GM12873 (cell line): ENCODE results near the gene TSHZ2.

Source experiments
- TF ChIP-seq, protein P1 (sequence below): IDR thresholded peaks from 2 replicates; pipeline ENCODE4 v1.5.1; 2012; ENCODE audit warnings: low read depth, mild to moderate bottlenecking, moderate library complexity, low read length, control low read depth; ENCODE audit not compliant: insufficient read depth; ENCODE audit errors: missing control alignments

Gene TSHZ2

DNA sequence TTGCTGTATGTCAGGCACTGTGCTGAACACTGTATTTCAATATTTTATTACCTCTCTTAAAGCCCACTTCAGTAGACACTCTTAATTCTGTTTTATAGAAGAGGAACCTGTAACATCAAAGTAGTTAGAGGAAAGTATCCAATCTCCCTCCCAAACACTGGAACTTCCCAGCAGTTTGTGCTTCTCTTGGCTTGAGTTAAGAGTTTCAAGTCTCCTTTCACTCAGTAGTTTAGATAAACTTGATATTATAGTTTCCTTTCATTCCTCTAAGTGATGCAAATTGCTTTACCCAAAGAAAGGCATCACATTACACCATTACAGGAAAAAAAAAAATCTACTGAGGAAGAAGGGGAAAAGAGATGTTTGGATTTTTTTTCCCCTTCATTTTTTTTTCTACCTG is 164.3 kb downstream of the TSHZ2 start:
- TF ChIP-seq, protein P1, sequence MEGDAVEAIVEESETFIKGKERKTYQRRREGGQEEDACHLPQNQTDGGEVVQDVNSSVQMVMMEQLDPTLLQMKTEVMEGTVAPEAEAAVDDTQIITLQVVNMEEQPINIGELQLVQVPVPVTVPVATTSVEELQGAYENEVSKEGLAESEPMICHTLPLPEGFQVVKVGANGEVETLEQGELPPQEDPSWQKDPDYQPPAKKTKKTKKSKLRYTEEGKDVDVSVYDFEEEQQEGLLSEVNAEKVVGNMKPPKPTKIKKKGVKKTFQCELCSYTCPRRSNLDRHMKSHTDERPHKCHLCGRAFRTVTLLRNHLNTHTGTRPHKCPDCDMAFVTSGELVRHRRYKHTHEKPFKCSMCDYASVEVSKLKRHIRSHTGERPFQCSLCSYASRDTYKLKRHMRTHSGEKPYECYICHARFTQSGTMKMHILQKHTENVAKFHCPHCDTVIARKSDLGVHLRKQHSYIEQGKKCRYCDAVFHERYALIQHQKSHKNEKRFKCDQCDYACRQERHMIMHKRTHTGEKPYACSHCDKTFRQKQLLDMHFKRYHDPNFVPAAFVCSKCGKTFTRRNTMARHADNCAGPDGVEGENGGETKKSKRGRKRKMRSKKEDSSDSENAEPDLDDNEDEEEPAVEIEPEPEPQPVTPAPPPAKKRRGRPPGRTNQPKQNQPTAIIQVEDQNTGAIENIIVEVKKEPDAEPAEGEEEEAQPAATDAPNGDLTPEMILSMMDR, result no peak

DNA sequence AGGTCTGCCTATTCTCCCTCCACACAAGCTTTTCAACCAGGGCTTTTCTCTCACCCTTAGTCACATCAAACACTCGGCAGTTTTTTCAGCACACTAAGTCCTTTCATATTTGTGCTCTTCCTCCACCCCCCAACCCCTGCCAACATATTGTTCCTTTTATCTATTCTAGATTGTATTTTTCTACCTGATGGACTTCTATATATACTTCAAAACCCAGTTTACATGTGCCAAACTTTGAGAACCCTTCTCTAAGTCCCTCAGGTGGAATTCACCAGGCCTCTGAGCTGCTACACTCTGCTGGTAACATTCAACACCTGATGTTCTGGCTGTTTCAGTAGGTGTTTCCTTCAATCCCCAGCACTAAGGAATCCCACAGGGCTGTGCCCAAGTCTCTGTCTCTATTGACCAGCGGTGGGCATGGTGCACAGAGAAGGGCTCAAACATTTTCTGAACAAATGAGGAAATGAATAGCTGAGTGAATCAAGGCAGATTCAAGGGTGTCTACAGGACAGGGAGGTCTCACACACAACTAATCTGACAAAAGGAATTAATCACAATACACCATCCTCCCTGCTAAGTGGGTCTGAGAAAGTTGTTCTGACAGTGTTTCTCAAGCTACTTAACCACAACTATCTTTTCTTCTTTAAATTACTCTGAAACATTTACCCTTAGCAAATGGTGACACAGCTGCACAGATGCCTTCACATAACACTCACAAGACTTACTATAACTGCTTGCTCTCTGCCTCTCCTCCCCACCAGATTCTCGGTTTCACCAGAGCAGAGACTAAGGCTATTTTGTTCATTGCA is 166.5 kb downstream of the TSHZ2 start:
- TF ChIP-seq, protein P1, result no peak

- TF ChIP-seq, protein P1, result no peak
Measured at GRCh38 chr20:53141201-53142050, 169.3 kb downstream of the TSHZ2 start.

GRCh38 chr20:53142225-53143127 is 170.3 kb downstream of the TSHZ2 start:
- TF ChIP-seq, protein P1, result no peak

DNA sequence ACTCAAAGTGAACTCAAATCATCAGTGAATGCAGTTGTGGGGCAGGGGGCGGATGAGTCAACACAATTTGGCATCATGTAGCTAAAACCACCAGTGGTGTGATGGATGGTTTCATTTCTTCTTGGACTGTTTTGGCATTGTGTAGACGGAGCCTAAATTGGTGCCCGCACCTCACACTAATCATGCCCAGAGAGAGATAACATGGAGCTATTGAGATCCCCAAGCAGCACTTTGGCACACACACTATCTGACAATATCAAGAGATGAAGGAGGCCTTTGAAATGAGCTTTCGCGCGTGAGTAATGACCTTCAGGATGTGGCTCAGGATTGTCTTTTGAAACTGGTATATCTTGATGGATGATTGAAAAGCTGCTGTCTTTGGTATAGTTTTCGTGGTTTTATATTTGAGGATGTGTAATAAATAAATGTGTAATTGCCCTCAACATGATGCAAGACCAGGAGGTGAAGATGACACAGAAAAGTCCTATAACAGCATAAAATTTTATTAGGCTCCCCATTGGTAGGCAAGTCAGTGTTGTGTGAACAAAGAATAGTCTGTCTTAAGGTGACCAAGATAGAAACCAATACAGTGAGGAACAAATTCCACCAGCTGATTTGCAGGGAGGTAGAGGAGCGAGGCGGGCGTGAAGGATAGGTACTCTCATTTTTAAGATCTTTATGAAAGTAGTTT is 174.2 kb downstream of the TSHZ2 start:
- TF ChIP-seq, protein P1, result no peak

DNA sequence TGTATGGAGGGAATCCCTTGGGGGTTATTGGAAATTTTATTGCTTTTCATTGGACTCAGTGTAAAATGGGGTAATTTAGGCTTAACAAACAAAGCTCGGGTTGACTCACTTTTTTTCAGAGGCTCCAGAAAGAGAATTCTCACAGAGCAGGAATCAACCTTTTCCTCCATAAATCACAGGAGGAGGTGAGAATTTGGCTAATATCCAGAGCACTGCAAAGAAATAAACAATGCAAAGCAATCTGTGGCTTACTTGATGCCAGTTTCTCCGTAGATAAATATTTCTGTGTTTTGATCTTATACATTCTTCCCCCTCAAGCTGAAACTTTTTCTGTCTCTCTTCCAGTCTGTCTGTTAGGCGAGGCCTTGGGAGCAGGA is 176.6 kb downstream of the TSHZ2 start:
- TF ChIP-seq, protein P1, result no peak
